MCF 10A (cell line): ENCODE measurements around the gene LGALSL. TPM values are rescaled to one million over a fixed set of nuclear protein-coding genes. Genes with fewer than 3 reads are reported as not detected.

Source experiments
- BruUV-seq: library from RNA; stranded (reverse); fragments of 400-500 nt; replicated peaks from 2 replicates; lab custom pipeline; 2021; lab: Mats Ljungman, UMichigan
- CTCF ChIA-PET: fragments of 300-600 bp; sonication (Branson Sonifier 250); formaldehyde crosslinking; extraction: SDS; loops from one replicate; lab custom pipeline; 2021; ENCODE audit warnings: antibody characterized with exemption, inconsistent platforms; lab: Yijun Ruan, JAX
- POLR2A ChIA-PET: fragments of 300-600, 350-650 bp; sonication (Branson Sonifier 250); formaldehyde crosslinking; extraction: SDS; loops from one replicate; lab custom pipeline; 2020; ENCODE audit warnings: antibody characterized with exemption, inconsistent platforms; lab: Yijun Ruan, JAX
- DNase-seq: peaks from one replicate; pipeline ENCODE4 v3.0.0-alpha.2; 2018; ENCODE audit not compliant: unreplicated experiment
- H3K27ac Mint-ChIP-seq: one replicate; pipeline ENCODE4 v1.8.0; 2022; ENCODE audit warnings: mild to moderate bottlenecking, low read depth, mixed read lengths; ENCODE audit not compliant: unreplicated experiment
- H3K27me3 Mint-ChIP-seq: one replicate; pipeline ENCODE4 v1.8.0; 2022; ENCODE audit warnings: mixed read lengths; ENCODE audit not compliant: insufficient read depth, unreplicated experiment
- H3K36me3 Mint-ChIP-seq: one replicate; pipeline ENCODE4 v1.8.0; 2022; ENCODE audit warnings: mild to moderate bottlenecking, moderate library complexity, mixed read lengths; ENCODE audit not compliant: insufficient read depth, unreplicated experiment
- H3K4me1 Mint-ChIP-seq: one replicate; pipeline ENCODE4 v1.8.0; 2022; ENCODE audit warnings: mixed read lengths; ENCODE audit not compliant: insufficient read depth, unreplicated experiment
- H3K4me3 Mint-ChIP-seq: one replicate; pipeline ENCODE4 v1.8.0; 2022; ENCODE audit warnings: mild to moderate bottlenecking, moderate library complexity, mixed read lengths; ENCODE audit not compliant: unreplicated experiment
- H3K9me3 Mint-ChIP-seq: one replicate; pipeline ENCODE4 v1.8.0; 2022; ENCODE audit warnings: mixed read lengths; ENCODE audit not compliant: unreplicated experiment
- CTCF ChIP-seq: fragments of 200-600 bp; IDR thresholded peaks from one replicate; pipeline ENCODE4 v1.8.0; 2022; ENCODE audit warnings: antibody characterized with exemption, mild to moderate bottlenecking; ENCODE audit not compliant: unreplicated experiment
- intact Hi-C: fragments of 100-400 bp; cut with micrococcal nuclease; formaldehyde crosslinking; loops from 2 replicates; pipeline ENCODE4 v1.14.1; 2022
- total RNA-seq: library from RNA; stranded (reverse); gene quantifications from 2 replicates; pipeline ENCODE4 v1.2.3, GENCODE V29; 2022

LGALSL gene
- total RNA-seq, 1 experiment from 2014 or later, result 11.4 TPM

GRCh38 chr2:64482765-64483504 is 29.0 kb downstream of the LGALSL start:
- DNase-seq, result peak; percentile 28
- ChIA-PET CTCF (interaction anchor here (0.8 to 12.0 kb wide), 3 partner anchors 12 to 153 kb away, joined by 4 to 257 read pairs (median 4); no protein-coding TSS in a partner anchor), POLR2A (interaction anchor here (1.0 kb wide), 1 partner anchor 19 kb away, joined by 4 read pairs; no protein-coding TSS in a partner anchor)
- TF ChIP-seq CTCF, result no peak
- H3K36me3 Mint-ChIP-seq, result no peaks in the 10 kb centered on the region
- peaks cover 28% of the 10 kb centered on the region for H3K4me1 Mint-ChIP-seq
- BruUV-seq, result no TSS peak
- H3K27ac Mint-ChIP-seq, result no peak overlapping the region
- intact Hi-C loops, result no loop called here
- no peaks in the 10 kb centered on the region for H3K9me3 Mint-ChIP-seq
- H3K27me3 Mint-ChIP-seq, result no peaks in the 10 kb centered on the region
- no peak overlapping the region for H3K4me3 Mint-ChIP-seq

DNA sequence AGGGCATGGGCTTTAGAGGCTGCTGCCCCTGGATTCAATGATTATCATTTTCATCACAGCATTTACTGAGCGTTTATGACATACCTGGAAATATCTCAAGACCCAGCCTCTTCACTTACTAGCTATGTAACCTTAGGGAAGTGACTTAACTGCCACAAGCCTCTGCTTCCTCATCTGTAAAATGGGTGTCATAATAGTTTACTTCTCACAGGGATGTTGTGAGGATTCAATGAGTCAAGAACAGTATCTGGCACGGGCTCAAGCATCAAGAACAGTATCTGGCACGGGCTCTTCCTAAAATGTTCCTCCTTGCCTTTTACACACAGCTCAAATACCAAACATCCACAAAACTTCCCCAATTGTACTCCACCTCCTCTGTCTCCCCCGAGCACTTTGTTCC is 31.4 kb downstream of the LGALSL start:
- peak overlapping the region; percentile 83 for H3K27ac Mint-ChIP-seq
- DNase-seq, result peak; percentile 20
- no peak overlapping the region for H3K4me3 Mint-ChIP-seq
- H3K9me3 Mint-ChIP-seq, result no peaks in the 10 kb centered on the region
- TF ChIP-seq CTCF, result no peak
- BruUV-seq, result no TSS peak
- ChIA-PET CTCF (interaction anchor here (0.5 to 12.0 kb wide), 7 partner anchors 13 to 1891 kb away, joined by 3 to 257 read pairs (median 3); no protein-coding TSS in a partner anchor), POLR2A (interaction anchor here (0.8 to 2.3 kb wide), 13 partner anchors 13 to 380 kb away, joined by 3 to 13 read pairs (median 5); partner anchors contain the start of genes AFTPH and LGALSL)
- peaks cover 18% of the 10 kb centered on the region for H3K4me1 Mint-ChIP-seq
- intact Hi-C loops, result loop anchor here (5.0 kb wide), 1 partner anchor 33 kb away; the partner anchor contains the start of gene LGALSL
- peaks cover 6% of the 10 kb centered on the region for H3K36me3 Mint-ChIP-seq
- H3K27me3 Mint-ChIP-seq, result no peaks in the 10 kb centered on the region

GRCh38 chr2:64485961-64486360 is 32.0 kb downstream of the LGALSL start:
- no TSS peak for BruUV-seq
- no peaks in the 10 kb centered on the region for H3K27me3 Mint-ChIP-seq
- no peak for TF ChIP-seq CTCF
- ChIA-PET POLR2A (interaction anchor here (0.5 to 2.3 kb wide), 21 partner anchors 14 to 381 kb away, joined by 3 to 13 read pairs (median 3); partner anchors contain the start of genes AFTPH and LGALSL), CTCF (interaction anchor here (0.6 to 12.0 kb wide), 11 partner anchors 9 to 436 kb away, joined by 3 to 257 read pairs (median 3); no protein-coding TSS in a partner anchor)
- peaks cover 18% of the 10 kb centered on the region for H3K4me1 Mint-ChIP-seq
- H3K4me3 Mint-ChIP-seq, result no peak overlapping the region
- intact Hi-C loops, result loop anchor here (5.0 kb wide), 1 partner anchor 34 kb away; the partner anchor contains the start of gene LGALSL
- H3K36me3 Mint-ChIP-seq, result peaks cover 6% of the 10 kb centered on the region
- H3K9me3 Mint-ChIP-seq, result no peaks in the 10 kb centered on the region
- H3K27ac Mint-ChIP-seq, result peak overlapping the region; percentile 83
- peak; percentile 72 for DNase-seq
